GM18505 (cell line): ENCODE data around the gene IGFBP4.
"Not testable (repeated sequence)": the region's sequence is repeated elsewhere in the genome, so short reads cannot be mapped to it uniquely, and the experiment has no call there.

Experiments used
- ATAC-seq: cut with Tn5 transposase; IDR thresholded peaks from one replicate; pipeline ENCODE4 v1.9.1; 2021; ENCODE audit not compliant: unreplicated experiment
- POLR2A ChIP-seq: IDR thresholded peaks from 4 replicates; pipeline ENCODE4 v1.6.1; 2011; ENCODE audit warnings: borderline replicate concordance; ENCODE audit not compliant: insufficient read depth, insufficient read length; ENCODE audit errors: extremely low read depth

The IGFBP4 gene

GRCh38 chr17:40443196-40443987 lies at the start of gene IGFBP4:
Gene IGFBP4, plus strand, starts transcription at chr17:40443450. Its CDS starts 286 bp downstream, at chr17:40443736.
- TF ChIP-seq POLR2A, result no peak
- ATAC-seq, result no peak

- TF ChIP-seq POLR2A, result no peak
- no peak for ATAC-seq
Measured at GRCh38 chr17:40399185-40399584, 44.1 kb upstream of the IGFBP4 start.

- no peak for ATAC-seq
- TF ChIP-seq POLR2A, result no peak
Measured at GRCh38 chr17:40402668-40403067, 40.6 kb upstream of the IGFBP4 start.

GRCh38 chr17:40404003-40404402 lies 39.2 kb upstream of the IGFBP4 start:
- no peak for TF ChIP-seq POLR2A
- no peak for ATAC-seq

- ATAC-seq, result no peak
Measured at GRCh38 chr17:40407460-40407859, 35.8 kb upstream of the IGFBP4 start.

GRCh38 chr17:40409540-40409939 lies 33.7 kb upstream of the IGFBP4 start:
- not testable (repeated sequence) for ATAC-seq

More at GRCh38 chr17:40407460-40407859, 35.8 kb upstream of the IGFBP4 start:
- TF ChIP-seq POLR2A, result no peak

GRCh38 chr17:40410082-40410481 lies 33.2 kb upstream of the IGFBP4 start:
- no peak for TF ChIP-seq POLR2A
- no peak for ATAC-seq

- no peak for TF ChIP-seq POLR2A
- no peak for ATAC-seq
Measured at GRCh38 chr17:40411821-40412220, 31.4 kb upstream of the IGFBP4 start.

GRCh38 chr17:40412880-40413279 lies 30.4 kb upstream of the IGFBP4 start:
- ATAC-seq, result no peak
- no peak for TF ChIP-seq POLR2A

- not testable (repeated sequence) for ATAC-seq
Measured at GRCh38 chr17:40414312-40414711, 28.9 kb upstream of the IGFBP4 start.

- no peak for ATAC-seq
- no peak for TF ChIP-seq POLR2A
Measured at GRCh38 chr17:40415390-40415789, 27.9 kb upstream of the IGFBP4 start.

- TF ChIP-seq POLR2A, result no peak
- no peak for ATAC-seq
Measured at GRCh38 chr17:40416671-40417070, 26.6 kb upstream of the IGFBP4 start.

- ATAC-seq, result no peak
- no peak for TF ChIP-seq POLR2A
Measured at GRCh38 chr17:40417258-40417608, 26.0 kb upstream of the IGFBP4 start.

- TF ChIP-seq POLR2A, result peak; percentile 72
Measured at GRCh38 chr17:40417609-40418427, 25.4 kb upstream of the IGFBP4 start, which contains the start of gene TOP2A. Gene TOP2A, minus strand, starts transcription at chr17:40417896. Its CDS starts 105 bp downstream, at chr17:40417791.

GRCh38 chr17:40418428-40418706 lies 24.9 kb upstream of the IGFBP4 start:
- ATAC-seq, result no peak
- no peak for TF ChIP-seq POLR2A

More at GRCh38 chr17:40417609-40418427, 25.4 kb upstream of the IGFBP4 start, which contains the start of gene TOP2A:
- peak; percentile 84 for ATAC-seq
